CD1c-positive myeloid dendritic cell (primary cell): ENCODE results near the gene RAD52.

Experiments
- DNase-seq: peaks from one replicate; pipeline ENCODE4 v3.0.0-alpha.2; 2016; ENCODE audit errors: extremely low spot score

RAD52 gene

DNA sequence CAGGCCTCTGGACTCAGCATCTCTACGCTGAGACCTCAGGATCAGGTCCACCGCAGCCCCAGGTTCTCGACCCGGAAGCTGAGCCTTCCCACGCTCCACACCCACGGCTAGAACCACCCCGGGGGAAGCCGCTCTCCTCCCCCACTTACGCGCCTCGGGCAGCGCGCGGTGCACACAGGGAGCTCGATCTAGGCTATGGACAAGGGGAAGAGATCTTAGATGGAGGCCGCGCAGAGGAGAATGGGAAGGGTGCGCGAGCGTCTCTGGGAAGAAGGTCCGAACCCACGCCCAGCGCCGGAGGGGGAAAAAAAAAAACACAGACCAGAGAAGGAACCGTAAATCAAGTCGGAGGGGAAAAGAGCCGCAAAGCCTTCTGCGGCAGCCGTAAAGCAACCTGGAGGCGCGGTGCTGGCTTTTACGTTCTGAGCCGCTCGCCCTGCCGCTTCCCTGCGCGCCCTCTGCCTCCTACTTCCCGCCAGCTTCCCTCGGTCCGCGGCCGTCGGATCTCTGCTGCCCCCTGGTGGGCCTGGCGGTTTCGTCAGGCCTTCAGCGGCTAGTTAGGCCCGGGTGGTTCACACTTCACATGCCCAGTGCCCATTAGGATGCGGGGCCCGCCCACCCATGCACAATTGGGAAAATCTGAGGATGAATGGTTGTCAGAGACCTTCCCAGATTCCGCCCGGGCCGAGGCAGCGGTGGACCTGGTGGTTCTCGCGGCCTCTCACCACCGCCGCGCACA, at the start of gene RAD52:
RAD52 (minus strand) TSS at position 242 of the 739 bp plus-strand sequence. CDS start 16,636 bp downstream, outside the sequence.
- DNase-seq, result peak; percentile 98

DNA sequence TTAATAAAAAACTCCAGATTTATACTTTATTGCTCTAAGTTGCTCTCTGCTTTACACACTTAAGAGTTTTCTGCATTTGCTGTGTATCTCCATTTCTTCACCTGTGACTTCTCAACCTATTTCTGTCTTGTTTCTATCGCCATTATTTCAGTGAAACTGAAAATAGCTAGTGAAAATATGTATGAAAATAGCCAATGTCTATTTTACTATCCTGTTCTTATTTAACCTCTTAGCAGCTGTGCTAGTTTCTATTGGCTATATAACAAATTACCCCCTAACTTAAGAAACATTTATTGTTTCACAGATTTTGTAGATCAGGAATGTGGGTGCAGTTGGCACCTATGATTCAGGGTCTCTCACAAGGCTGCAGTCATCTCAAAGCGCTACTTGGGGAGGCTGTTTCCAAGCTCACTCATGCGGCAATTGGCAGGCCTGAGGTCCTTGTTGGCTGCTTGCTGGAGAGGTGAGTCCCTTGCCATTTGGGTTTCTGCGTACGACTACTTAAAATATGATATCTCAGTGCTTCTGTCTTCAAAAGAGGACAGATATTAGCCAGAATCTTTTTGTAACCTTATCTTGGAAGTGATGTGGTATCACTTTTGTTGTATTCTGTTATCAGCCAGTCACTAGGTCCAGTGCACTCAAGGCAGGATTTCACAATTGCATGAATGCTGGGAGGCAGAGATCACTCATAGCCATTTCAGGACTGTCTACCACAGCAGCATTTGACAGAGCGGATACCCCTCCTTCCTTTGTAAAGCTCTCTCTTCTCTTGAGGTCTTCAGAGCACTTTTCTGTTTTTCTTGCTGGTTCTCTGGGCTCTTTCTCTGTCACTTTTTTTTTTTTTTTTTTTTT, 48.8 kb upstream of the RAD52 start:
- DNase-seq, result no peak

DNA sequence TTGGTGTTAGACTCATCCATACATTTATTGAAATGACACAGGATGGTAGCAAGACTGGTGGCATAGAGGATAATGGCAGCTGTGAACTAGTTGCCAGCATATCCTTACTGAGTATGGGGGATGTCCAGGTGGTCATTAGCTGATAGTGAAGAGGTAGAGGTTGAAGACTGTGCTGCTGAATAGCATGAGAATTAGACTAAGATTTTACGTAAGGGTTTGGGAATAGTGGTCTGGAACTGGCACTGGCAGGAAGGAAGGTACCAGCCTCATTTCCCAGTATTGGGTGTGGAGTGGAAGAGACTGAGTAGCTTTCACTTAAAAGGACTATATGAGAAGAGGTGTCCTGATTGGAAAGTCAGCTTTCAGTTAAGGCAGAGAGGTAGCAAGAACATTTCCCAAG, 48.0 kb upstream of the RAD52 start:
- DNase-seq, result no peak

DNA sequence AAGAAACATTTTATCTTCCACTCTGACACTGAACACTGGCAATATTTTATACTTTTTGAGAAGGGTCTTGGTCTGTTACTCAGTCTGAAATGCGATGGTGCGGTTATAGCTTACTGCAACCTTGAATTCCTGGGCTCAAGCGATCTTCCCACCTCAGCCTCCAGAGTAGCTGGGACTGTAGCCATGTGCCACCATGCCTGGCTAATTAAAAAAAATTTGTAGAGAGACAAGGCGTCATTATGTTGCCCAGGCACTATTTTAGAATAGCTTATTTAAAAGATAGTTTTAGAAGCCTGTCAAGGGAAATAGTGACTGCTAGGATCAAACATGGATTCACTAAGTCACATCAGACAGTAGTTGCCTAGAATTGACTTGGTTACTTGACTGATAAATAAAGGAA, 47.4 kb upstream of the RAD52 start:
- DNase-seq, result no peak

DNA sequence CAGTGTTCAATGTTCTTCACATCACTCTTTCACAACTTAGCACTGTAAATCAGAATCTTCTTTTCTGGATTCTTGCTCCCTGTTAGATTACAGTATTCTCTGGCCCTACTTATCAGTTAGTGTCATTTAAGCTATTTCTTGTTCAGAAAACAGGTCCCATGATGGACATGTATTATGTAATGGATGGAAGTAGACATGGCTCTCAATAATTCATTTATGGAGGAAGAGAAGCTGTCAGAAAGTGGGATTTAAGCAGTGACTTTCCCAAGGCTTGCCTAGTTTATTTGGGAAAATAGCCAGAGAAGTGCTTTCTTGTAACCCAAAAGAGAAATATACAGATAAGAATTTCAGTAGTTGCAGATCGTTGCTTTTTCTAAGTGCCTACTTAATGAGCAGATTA, 43.2 kb upstream of the RAD52 start:
- no peak for DNase-seq

DNA sequence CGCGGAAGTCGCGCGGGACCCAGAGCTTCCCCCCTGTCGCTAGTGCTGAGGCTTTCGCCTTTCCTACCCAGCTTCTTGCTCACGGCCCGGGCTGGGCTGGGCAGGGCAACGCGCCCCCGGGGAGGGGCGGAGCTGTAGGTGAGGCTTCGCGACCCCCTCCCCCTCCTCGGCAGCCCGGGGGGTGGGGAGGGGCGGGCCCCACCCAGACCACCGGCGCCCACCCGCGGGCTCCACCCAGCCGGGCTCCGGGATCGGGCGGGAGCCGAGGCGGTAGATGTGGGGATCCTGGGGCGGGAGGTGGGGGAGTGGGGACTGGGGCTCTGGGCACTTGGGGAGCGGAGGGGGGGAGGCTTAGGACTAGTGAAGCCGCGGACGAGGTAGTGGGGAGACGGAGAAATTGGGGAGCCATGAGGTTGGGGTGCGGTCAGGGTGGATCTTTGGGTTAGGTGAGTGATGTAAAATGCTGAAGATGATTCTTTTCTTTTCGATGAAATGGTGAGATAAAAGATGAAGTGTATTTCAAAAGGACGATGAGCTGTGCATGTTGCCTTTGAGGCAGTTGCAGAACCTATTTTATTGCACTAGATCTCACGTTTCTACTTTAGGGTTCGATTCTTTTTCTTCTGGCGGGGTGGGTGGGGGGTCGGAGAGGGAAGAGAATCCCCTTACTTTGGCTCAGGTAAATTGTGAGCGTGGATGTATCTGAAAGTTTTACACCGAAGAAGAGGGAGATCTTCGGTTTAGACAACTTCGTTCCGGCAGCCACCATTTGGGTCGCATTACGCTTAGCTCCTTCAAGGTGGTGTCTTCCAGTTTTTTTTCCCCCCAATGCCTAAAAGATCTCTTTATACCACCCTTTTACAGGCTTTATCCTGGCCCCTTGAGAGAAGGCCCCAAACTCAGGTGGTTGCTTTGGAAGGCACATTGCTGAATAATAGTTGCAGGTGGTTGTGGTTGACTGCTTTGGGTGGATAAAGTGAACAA, 42.1 kb upstream of the RAD52 start:
- peak; percentile 11 for DNase-seq

DNA sequence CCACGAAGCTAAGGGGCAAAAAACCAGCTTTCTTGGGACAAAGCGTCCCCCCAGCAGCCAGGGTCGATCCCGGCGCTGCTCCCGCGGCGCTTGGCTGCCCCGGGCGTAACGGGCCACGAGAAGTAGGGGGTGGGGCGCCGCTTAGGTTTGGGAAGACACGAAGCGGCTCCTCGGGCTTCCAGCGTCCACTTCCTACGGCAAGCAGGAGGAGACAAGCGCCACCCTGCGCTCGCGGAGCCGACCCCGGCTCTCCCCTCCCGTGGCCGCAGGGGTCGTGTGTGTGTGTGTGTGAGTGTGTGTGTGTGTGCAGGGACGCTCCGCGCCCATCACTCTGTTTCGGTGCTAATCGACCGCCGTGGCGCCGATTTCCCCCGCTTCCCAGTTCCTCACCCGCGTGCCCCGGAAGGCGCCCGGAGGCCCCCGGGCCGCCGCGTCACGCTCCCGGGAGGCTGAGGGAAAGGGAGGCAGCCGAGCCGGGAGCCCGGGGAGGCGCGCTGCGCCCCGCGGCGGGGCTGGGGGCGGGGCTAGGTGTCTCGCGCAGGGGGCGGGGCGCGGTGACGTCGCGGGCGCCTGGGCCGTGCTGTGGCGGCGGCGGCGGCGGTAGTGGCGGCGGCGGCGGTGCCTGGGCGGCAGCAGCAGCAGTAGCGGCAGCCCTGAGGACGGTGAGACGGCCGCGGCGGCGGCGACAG, 41.3 kb upstream of the RAD52 start, which contains the start of gene ERC1:
ERC1 (plus strand) TSS at position 563 of the 689 bp plus-strand sequence. CDS start 36,681 bp downstream, outside the sequence.
- peak; percentile 93 for DNase-seq

DNA sequence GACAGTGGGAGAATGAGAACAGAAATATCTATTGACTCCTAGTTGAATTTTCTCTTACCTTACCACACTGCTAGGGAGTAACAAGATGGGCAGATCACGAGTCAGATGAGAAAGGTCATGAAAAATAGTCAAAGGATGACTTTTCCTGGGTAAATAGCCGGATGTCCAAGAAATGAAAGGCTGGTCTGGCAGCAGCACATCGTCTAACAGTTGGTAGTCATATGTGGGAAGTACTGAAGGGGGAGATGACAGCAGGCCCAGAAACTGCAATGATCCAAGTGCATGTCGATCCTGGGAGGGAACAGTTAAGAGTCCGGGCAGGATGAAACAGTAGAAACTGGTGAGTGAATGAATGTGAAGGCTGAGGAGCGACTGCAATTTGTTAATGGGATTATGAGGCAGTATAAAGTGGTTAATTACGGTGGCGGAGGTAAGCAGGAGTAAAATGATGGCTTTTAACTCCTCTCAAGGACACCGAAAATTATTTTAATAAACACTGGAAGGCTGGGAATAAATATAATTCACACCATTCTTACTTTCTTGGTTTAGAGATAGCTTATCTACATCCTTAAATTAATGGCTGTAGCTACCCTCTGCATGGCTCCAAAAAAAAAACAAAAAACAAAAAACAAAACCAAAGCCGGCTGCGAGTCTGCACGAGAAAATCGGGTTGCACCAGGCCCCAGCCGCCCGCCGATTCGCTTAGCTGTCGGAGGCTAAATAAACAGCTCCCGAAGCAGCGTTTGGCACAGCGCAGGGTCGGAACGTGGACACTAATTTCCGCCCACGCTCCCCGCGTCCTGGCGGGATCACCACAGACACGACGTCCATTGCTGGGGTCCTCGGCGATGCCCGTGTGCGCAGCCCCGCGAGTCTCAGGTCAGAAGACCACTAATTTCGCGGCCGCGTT, 40.5 kb upstream of the RAD52 start:
- DNase-seq, result peak; percentile 77

DNA sequence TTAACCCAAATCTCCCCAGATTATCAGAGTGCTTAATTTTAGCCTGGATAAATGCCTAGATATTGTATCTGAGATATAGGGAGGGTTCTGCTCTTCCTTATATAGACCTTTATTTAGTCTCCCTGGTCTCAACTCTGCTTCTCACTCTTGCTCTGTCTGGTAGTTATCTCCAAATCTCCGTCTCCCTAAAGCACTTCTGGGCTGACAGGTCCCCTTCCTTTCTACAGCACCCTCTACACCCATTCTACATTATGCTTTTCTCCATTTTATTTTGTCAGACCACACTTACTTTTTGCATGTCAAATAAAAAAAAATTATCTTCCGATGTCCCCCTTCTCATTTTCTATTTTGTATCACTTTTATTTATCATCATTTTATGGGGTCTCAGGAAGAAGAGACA, 39.6 kb upstream of the RAD52 start:
- DNase-seq, result no peak

DNA sequence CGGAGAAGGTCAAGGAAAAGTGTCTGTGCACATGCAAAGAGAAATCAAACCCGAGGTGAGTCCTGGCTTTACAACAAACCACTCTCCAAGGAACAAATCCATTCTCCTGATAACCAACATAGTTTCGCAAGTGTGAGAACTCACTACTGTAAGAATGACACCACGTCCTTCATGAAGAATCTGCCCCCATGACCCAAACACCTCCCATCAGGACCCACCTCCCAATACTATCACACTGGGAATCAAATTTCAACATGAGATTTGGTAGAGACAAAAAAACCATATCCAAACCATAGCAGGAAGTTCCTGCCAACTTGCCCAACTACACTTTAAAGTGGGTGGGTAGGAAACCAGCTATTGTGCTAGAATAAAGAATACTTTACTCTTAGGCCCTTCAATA, 39.2 kb upstream of the RAD52 start:
- DNase-seq, result peak; percentile 25

DNA sequence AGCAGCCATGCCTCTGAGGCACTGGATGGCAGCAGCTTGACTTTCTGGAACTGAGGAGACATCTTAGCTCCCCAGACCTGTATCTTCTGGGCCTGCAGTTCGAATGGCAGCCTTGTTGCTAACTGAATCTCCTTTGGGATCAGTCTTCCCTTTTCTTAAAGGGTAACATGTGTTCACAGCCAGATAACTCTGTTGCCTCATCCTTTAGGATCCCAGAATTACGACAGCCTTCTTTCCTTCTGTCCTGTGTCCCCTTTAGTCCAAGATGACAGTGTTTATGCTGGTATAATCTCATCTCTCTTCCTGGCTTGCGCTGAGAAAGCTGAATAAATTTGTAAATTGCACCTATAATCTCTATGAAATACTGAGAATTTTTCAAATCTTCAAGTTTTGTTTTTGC, 32.5 kb upstream of the RAD52 start:
- DNase-seq, result peak; percentile 10

DNA sequence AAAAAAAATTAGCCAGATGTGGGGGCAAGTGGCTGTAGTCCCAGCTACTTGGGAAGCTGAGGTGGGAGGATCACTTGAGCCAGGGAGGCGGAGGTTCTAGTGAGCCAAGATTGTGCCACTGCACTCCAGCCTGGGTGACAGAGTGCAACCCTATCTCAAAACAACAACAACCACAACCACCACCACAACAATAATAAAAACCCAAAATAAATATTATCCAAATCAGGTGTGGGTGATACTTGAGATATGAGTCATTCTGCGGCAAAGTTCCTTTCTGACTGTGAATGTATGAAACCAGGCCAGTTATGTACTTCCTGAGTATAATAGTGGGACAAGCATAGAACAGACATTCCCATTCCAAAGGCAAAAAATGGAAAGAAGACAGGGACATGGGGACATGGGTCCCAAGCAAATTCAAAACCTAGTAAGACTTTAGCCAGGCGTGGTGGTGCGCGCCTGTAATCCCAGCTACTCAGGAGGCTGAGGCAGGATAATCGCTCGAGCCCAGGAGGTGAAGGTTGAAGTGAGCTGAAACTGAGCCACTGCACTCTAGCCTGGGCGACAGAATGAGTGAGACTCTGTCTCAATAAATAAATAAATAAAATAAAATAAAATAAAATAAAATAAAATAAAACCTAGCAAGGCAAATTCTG, 31.8 kb upstream of the RAD52 start:
- DNase-seq, result no peak

DNA sequence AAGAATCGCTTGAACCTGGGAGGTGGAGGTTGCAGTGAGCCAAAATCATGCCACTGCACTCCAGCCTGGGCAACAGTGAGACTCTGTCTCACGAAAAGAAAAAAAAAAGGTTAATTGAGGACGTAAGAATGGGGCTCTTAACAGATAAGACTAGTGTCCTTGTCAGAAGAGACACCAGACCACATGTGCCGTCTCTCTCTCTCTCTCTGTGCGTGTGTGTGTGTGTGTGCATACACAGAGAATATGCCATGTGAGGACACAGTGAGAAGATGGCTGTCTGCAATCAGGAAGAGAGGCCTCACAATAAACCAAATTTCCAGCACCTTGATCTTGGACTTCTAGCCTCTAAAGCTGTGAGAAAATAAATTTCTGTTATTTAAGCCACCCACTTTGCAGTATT, 29.9 kb upstream of the RAD52 start:
- DNase-seq, result no peak

DNA sequence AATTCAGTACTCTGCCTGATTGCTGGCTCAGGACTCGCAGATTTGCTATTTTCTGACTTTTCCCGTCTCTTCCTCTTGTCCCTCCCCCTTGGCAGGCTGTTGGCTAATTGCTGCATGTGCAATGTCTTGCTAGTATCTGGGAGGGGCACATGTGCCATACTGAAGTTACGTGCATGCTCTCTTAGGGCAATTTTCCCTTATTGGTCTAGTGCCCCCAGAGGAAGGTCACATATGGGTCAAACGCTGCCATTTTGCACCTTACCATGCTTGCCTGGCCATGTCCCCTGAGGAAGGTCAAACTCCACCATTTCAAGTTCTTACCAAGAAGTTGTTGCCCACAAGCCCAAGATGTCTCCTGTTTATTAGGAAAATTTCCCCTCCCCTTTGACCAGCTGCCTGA, 27.7 kb upstream of the RAD52 start:
- peak; percentile 3 for DNase-seq

DNA sequence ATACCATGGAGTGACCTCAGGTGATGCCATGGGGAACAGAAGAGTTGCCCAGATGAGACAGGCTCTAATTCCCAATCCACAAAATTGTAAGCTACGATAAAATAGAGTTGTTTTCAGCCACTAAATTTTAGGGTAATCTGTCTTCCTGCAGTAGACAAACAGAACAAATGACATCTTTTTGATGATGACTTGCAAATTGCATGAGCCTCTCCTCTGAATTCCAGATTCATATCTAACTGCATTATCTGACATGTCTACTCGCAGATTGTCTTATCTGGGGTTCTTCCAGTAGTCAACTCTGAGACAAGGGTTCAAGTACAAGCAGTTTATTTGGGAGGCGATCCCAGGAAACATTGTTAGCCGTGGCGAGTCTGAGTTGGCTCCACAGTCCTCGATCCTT, 27.1 kb upstream of the RAD52 start:
- DNase-seq, result no peak

DNA sequence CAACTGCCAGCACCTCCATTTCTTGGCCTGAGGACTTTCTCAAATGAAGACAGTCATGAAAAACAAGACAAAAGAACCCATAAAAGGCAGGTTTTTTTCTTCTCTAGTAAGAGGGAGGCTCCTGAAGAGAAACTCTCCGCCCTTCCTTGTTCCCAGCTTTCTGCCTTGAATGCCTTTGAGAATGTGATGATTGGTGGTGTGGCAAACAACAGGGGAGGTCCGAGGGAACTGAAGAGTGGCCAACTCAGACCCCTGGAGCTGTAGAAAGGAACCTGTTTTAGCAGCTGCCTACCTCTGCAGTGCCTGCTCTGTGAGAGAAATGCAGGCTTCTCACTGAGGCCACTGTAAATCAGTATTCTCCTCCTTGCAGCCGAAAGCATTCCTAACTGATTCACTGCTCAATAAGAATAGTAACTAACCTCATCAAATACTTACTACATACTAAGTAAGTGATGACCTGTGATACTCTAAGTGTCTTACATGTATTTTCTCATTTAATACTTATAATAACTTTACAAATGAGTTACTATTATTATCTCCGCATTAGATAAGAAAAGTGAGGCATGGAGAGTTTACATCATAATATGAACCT, 24.9 kb upstream of the RAD52 start:
- DNase-seq, result no peak

DNA sequence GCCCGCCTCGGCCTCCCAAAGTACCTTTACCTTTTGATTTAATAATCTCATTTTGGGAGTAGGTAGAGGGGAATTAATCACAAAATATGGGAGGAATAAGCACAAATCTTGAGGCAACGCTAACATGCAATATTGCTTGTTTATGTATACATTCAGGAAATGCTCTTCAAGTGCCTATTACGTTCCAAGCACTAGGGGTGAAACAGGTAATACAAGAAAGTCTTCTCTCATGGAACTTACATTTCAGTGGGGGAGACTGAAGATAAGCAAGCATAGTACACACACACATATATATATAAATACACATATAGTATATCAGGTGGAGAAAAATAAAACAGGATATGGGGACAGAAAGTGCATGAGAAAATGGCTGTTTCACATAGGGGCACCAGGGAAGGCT, 22.5 kb upstream of the RAD52 start:
- DNase-seq, result no peak

DNA sequence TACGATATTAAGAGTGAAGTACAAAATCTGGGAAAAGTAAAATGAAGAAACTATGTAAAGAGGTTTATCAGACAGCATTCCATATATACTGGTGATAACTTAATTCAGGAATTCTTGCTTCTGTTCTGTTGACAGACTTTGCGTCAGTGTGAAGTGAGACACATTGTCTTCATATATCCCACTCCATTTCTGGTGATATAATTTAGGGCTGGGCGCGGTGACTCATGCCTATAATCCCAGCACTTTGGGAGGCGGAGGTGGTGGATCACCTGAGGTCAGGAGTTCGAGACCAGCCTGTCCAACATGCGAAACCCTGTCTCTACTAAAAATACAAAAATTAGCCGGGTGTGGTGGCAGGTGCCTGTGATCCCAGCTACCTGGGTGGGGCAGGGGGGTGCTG, 20.3 kb upstream of the RAD52 start:
- DNase-seq, result no peak

DNA sequence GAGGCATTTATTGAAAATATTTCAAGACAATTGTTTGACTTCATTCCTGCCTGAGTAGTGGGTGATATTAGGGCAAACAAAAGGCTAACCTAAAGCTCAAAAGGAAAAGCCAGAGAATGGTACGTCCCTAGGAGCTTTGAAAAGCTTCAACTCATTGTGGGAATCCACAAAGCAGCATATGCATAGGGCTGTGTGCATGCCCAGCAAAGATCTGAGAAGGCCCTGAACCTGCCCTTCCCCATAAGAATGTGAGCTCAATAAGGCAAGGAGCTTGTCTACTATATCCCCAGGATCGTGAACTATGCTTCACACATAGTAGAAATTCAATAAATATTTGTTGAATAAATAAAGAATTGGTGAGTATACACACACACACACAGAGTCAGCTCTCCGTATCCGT, 19.1 kb upstream of the RAD52 start:
- DNase-seq, result no peak
